ENCODE data around the gene HOXA1.

HOXA1 gene

DNA sequence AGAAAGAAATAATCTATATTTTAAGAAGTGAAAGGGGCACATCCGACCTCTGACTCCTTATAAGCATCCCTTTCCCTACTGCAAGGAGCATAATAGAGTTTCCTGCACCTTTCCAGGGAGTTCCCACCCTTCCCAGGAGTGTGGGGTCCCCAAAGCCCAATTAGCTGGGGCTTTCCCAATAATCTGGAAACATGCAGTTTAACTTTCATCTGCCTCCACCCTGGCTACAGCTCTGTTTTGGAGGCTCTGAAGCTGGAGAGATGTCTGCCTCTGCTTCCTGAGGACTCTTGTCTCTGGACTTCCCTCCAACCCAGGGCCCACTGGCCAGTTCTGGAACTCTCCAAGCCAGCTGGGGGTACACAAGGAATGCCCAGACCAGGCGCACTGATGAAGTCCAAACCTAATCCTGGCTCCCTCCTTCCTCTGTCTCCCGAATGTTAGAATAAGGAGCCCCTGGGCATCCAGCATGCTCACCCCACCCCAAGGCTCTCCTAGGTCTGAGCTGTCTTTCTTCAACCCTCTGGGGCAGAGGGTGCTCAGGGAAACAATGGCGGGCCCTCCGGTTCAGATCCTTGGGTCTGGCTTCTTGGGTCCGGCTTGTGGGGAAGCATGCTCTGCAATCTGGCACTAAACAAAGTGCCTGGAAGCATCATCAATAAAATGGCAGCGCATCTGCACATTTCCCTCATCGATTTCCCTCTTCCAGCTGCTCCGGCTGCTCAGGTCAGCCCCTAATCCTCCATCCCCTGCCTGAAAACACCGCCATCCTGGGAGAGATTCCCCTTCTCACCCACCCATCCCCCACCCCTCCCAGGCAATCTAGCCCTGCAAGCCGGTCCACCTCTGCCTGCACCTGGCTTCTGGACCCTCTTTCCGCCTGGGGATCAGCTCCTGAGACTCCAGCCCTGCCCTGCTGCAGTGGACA, 21.4 kb upstream of the HOXA1 start:
- POLR2A ChIA-PET (ENCODE audit: low non-redundant PET), result no interaction called here
- no peak for DNase-seq (ENCODE audit: low spot score)
- peak overlapping the region; percentile 37; the same call in 1 of the 2 replicates for H3K27ac ChIP-seq
- TF ChIP-seq, protein P1, sequence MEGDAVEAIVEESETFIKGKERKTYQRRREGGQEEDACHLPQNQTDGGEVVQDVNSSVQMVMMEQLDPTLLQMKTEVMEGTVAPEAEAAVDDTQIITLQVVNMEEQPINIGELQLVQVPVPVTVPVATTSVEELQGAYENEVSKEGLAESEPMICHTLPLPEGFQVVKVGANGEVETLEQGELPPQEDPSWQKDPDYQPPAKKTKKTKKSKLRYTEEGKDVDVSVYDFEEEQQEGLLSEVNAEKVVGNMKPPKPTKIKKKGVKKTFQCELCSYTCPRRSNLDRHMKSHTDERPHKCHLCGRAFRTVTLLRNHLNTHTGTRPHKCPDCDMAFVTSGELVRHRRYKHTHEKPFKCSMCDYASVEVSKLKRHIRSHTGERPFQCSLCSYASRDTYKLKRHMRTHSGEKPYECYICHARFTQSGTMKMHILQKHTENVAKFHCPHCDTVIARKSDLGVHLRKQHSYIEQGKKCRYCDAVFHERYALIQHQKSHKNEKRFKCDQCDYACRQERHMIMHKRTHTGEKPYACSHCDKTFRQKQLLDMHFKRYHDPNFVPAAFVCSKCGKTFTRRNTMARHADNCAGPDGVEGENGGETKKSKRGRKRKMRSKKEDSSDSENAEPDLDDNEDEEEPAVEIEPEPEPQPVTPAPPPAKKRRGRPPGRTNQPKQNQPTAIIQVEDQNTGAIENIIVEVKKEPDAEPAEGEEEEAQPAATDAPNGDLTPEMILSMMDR (conservative IDR thresholded peaks at IDR 0.05; ENCODE audit: low read depth), result no peak
- CTCF ChIA-PET, result interaction anchor here (0.5 to 0.9 kb wide), 4 partner anchors 19 to 1254 kb away, joined by 3 to 4 read pairs (median 4); no protein-coding TSS in a partner anchor

DNA sequence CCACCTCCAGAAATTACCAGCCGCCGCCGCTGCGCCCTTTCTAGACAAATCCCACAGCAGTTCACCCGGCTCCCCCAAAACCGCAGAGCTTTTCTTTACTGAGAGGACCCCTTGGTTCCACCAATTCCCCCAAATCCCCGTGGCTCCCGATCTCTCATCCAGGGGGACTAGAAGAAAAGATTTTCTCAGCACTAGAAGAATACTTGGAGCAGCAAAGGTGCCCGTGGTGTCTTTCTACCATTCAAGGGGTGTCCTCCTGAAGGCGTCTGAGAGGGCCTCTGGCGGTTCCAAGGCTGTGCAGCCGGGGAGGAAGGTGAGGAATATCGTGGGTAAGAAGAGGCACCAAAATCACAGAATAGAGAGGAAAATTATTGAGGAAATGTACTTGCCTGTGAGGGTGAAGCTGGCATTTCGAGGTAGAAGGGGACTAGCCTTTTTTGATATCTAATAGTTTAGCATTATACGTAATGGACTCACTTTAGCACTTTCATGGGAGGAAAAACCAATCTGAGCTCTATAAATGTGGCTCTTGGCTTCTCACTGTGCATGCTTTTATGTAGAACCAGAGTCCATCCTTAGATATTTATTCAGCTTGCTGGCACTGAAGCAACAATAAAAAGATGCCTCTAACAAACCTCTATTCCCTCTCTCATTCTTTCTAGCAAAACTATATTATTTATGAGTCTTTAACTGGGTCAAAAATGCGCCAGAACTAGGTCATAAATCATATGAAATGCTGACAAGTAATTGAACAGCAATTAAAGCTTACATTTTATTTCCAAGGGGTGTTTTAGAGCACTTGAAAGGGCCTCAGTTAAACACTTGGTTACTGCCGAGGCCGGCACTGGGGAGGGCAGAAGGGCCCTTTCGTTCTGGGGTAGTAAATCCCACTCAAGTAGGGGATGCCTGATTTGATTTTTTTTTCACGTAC, 20.5 kb upstream of the HOXA1 start:
- ChIA-PET POLR2A (ENCODE audit: low non-redundant PET) (no interaction called here), CTCF (interaction anchor here (0.5 to 2.5 kb wide), 4 partner anchors 14 to 25 kb away, joined by 3 to 8 read pairs (median 4); partner anchors contain the start of gene HOXA4)
- TF ChIP-seq, protein P1 (conservative IDR thresholded peaks at IDR 0.05; ENCODE audit: low read depth), result no peak
- peak overlapping the region; percentile 86 for H3K27ac ChIP-seq
- no peak for DNase-seq (ENCODE audit: low spot score)

DNA sequence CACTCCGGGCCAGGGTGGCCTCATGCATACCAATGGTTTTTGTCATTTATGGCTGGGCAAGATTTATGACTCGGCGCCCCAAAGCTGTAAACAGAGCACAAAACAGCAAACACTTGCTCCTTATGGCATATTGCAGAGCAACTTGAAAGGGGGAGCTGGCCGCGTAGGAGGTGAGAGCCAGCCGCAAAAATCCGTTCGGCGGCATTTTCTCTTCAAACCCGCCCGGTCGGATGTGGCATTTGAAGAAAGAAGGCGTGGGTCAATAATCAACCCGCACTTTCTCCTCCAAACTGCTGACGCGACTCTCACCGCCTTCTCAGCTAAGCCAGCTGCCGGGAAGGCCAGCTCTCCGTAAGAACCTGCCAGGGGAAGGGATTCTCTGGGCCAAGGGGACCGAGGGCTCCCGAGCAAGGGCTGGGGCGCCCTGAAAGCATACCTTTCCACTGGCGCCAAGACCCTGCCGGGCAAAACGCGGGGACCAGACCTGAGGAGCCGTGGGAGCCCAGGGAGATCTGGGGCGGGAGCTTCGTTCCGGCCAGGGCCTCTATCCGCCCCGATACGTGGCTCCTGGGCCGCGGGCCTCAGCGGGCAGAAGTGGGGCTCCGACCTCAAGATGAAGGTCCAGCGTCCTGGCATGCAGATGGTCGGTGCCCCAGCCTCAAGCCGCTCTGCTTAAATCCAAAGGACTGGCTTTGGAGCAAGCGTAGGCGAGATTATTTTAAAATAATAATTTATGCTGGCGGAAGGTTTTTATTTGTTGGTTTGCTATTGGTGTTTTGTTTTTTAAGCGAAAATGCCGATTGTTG, 19.6 kb upstream of the HOXA1 start:
- H3K27ac ChIP-seq, result peak overlapping the region; percentile 86
- CTCF ChIA-PET, result interaction anchor here (0.8 to 2.5 kb wide), 3 partner anchors 15 to 35 kb away, joined by 3 to 8 read pairs (median 4); partner anchors contain the start of gene HOXA4
- TF ChIP-seq, protein P1 (conservative IDR thresholded peaks at IDR 0.05; ENCODE audit: low read depth), result no peak
- POLR2A ChIA-PET (ENCODE audit: low non-redundant PET), result interaction anchor here (1.2 kb wide), 1 partner anchor 257 kb away, joined by 3 read pairs; no protein-coding TSS in a partner anchor
- peak; percentile 73 for DNase-seq (ENCODE audit: low spot score)

DNA sequence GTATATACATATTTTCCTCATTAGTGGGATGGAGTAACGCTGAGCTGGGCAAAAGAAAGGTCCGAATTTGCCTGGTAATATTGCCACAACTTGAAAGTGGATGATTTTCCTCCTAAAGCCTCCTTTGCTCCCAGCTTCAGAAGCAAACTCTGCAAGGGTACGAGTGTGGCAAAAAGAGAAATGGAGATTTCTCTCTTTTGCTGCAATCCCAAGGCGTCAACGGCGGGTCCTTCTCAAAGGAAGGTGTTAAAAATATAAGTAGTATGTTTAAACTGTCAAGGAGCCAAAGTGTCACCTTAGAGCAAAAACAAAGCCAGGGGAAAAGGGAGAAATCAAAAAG, 19.1 kb upstream of the HOXA1 start:
- DNase-seq (ENCODE audit: low spot score), result no peak
- POLR2A ChIA-PET (ENCODE audit: low non-redundant PET), result interaction anchor here (1.2 kb wide), 1 partner anchor 256 kb away, joined by 3 read pairs; no protein-coding TSS in a partner anchor
- TF ChIP-seq, protein P1 (conservative IDR thresholded peaks at IDR 0.05; ENCODE audit: low read depth), result no peak
- peak overlapping the region; percentile 86 for H3K27ac ChIP-seq
- CTCF ChIA-PET, result interaction anchor here (0.7 to 2.5 kb wide), 5 partner anchors 16 to 35 kb away, joined by 3 to 8 read pairs (median 3); partner anchors contain the start of genes HOXA4 and HOXA5

DNA sequence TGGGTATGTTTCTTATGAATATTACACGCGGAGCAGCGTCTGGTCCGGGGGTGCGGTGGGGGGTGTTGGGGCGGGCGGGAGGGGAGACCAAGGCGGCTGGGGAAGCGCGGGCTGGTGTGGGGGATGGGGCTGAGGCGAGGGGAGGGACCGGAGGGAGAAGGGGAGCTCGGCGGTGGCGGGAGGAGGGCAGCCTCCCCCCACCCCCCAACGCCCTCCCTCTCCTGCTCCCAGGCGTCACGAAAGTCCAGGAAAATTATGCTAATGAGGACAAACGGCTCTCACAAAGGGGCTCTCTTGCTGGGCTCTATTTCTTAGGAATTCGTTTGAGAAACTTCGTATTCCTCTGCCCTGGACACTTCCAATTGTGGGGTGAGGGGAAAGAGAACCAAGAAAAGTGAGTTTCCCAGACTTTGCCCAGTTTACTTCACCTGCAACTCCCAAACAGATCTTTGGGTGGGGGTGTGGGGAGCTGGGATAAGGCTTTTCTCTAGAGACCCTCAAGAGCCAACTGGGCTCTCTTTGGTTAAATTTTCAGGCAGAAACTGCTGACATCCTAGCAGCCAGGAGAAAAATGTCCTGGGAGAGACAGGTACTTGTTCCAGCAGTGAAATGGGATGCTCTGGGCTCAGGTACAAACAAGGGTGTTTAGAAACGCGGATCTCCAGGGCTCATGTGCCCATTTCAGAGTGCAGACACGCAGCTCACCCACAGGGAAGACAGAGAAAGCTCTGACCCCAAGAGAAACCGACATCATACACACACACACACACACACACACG, 18.4 kb upstream of the HOXA1 start:
- peak; percentile 79 for DNase-seq (ENCODE audit: low spot score)
- ChIA-PET CTCF (interaction anchor here (0.6 to 2.5 kb wide), 8 partner anchors 16 to 260 kb away, joined by 3 to 8 read pairs (median 3); partner anchors contain the start of genes HOXA4 and HOXA5), POLR2A (ENCODE audit: low non-redundant PET) (interaction anchor here (0.6 kb wide), 1 partner anchor 47 kb away, joined by 3 read pairs; no protein-coding TSS in a partner anchor)
- H3K27ac ChIP-seq, result peak overlapping the region; percentile 94
- TF ChIP-seq, protein P1 (conservative IDR thresholded peaks at IDR 0.05; ENCODE audit: low read depth), result no peak

Data from RWPE1 (cell line).